GM21619 (cell line): Measurements from ENCODE around the gene CPVL.

Experiments
- ATAC-seq: cut with Tn5 transposase; IDR thresholded peaks from one replicate; pipeline ENCODE4 v1.9.1; 2021; ENCODE audit not compliant: unreplicated experiment

CPVL gene

GRCh38 chr7:29156907-29157452, 10.6 kb upstream of the CPVL start:
- ATAC-seq: no peak

- no peak for ATAC-seq
These were observed 7.7 kb upstream of the CPVL start for GRCh38 chr7:29154076-29154475.

GRCh38 chr7:29150856-29151255, 4.5 kb upstream of the CPVL start:
- no peak for ATAC-seq

GRCh38 chr7:29149036-29149435, 2.7 kb upstream of the CPVL start:
- ATAC-seq: no peak

GRCh38 chr7:29147821-29148220, 1.5 kb upstream of the CPVL start:
- ATAC-seq: no peak

- no peak for ATAC-seq
These were observed 712 bp upstream of the CPVL start for GRCh38 chr7:29146888-29147609.

- no peak for ATAC-seq
These were observed 732 bp downstream of the CPVL start for GRCh38 chr7:29145553-29146056.

GRCh38 chr7:29143751-29144150, 2.6 kb downstream of the CPVL start:
- ATAC-seq: no peak

- no peak for ATAC-seq
These were observed 4.2 kb downstream of the CPVL start for GRCh38 chr7:29142021-29142727.

- no peak for ATAC-seq
These were observed 5.4 kb downstream of the CPVL start for GRCh38 chr7:29140873-29141468.

GRCh38 chr7:29139796-29140195, 6.5 kb downstream of the CPVL start:
- ATAC-seq: no peak

GRCh38 chr7:29139191-29139590, 7.1 kb downstream of the CPVL start:
- ATAC-seq: no peak

GRCh38 chr7:29138588-29138987, 7.7 kb downstream of the CPVL start:
- no peak for ATAC-seq

- ATAC-seq: no peak
These were observed 10.5 kb downstream of the CPVL start for GRCh38 chr7:29135846-29136245.

- ATAC-seq: no peak
These were observed 13.4 kb downstream of the CPVL start for GRCh38 chr7:29132980-29133379.

GRCh38 chr7:29131678-29132077, 14.7 kb downstream of the CPVL start:
- ATAC-seq: no peak

- no peak for ATAC-seq
These were observed 16.2 kb downstream of the CPVL start for GRCh38 chr7:29130096-29130495.

- no peak for ATAC-seq
These were observed 18.8 kb downstream of the CPVL start for GRCh38 chr7:29127527-29127926.

- ATAC-seq: no peak
These were observed 19.5 kb downstream of the CPVL start for GRCh38 chr7:29126804-29127203.

- ATAC-seq: no peak
These were observed 22.6 kb downstream of the CPVL start for GRCh38 chr7:29123626-29124190.

- no peak for ATAC-seq
These were observed 23.6 kb downstream of the CPVL start for GRCh38 chr7:29122759-29123158.
